NT2/D1 (cell line): Measurements from ENCODE around the gene NACA2.

Source experiments
- DNase-seq: peaks from one replicate; pipeline ENCODE4 v3.0.0-alpha.2; 2011; ENCODE audit warnings: low read depth, low spot score
- H3K27me3 ChIP-seq: 2 replicates; pipeline ENCODE4 v1.6.0; 2011; ENCODE audit warnings: mild to moderate bottlenecking; ENCODE audit not compliant: insufficient read length, insufficient read depth
- H3K36me3 ChIP-seq: 2 replicates; pipeline ENCODE4 v1.6.1; 2011; ENCODE audit warnings: mild to moderate bottlenecking, low read length, mixed read lengths; ENCODE audit not compliant: insufficient read depth, insufficient read length
- H3K4me1 ChIP-seq: 2 replicates; pipeline ENCODE4 v1.5.1; 2011; ENCODE audit not compliant: insufficient read depth, insufficient read length
- H3K4me3 ChIP-seq: 2 replicates; pipeline ENCODE4 v1.5.1; 2011; ENCODE audit warnings: low read depth; ENCODE audit not compliant: insufficient read length
- H3K9ac ChIP-seq: 2 replicates; pipeline ENCODE4 v1.6.0; 2011; ENCODE audit warnings: low read depth; ENCODE audit not compliant: insufficient read length
- H3K9me3 ChIP-seq: 2 replicates; pipeline ENCODE4 v1.5.1; 2011; ENCODE audit warnings: mild to moderate bottlenecking, low read length; ENCODE audit not compliant: insufficient read depth
- SUZ12 ChIP-seq: IDR thresholded peaks from 2 replicates; pipeline ENCODE4 v1.6.1; 2011; ENCODE audit not compliant: insufficient read length, insufficient read depth; ENCODE audit errors: extremely low read depth
- YY1 ChIP-seq: IDR thresholded peaks from 2 replicates; pipeline ENCODE4 v1.6.1; 2011; ENCODE audit not compliant: insufficient read length, insufficient read depth
- ZNF274 ChIP-seq: IDR thresholded peaks from 2 replicates; pipeline ENCODE4 v1.6.1; 2011; ENCODE audit warnings: mild to moderate bottlenecking, low read depth, low read length

Gene NACA2

DNA sequence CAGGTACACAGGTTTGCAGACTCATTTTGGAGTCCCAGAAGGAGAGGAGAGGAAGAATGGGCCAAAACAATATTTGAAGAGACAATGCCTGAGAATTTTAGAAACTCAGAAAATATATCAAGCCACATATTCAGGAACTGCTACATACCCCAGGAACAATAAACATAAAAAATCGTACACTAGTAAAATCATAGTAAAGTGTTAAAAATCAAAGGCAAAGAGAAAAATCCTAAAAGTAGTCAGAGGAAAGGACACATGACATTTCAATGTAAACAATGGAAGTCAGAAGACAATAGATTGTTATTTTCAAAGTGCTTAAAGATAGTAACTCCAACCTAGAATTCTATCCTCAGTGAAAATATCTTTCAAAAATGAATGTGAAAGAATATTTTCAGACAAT lies 28.5 kb upstream of the NACA2 start:
- TF ChIP-seq ZNF274 (no peak), SUZ12 (no peak), YY1 (no peak)
- no peaks in the 10 kb centered on the region for H3K27me3 ChIP-seq
- H3K4me3 ChIP-seq = no peak overlapping the region
- H3K4me1 ChIP-seq = peaks cover 2% of the 10 kb centered on the region
- H3K9me3 ChIP-seq = peaks cover 30% of the 10 kb centered on the region
- H3K9ac ChIP-seq = no peak overlapping the region
- DNase-seq = no peak
- no peaks in the 10 kb centered on the region for H3K36me3 ChIP-seq

GRCh38 chr17:61618950-61619349 lies 27.9 kb upstream of the NACA2 start:
- TF ChIP-seq YY1 (no peak), ZNF274 (no peak), SUZ12 (no peak)
- no peaks in the 10 kb centered on the region for H3K36me3 ChIP-seq
- DNase-seq = no peak
- H3K9me3 ChIP-seq = peaks cover 30% of the 10 kb centered on the region
- H3K4me3 ChIP-seq = no peak overlapping the region
- peaks cover 2% of the 10 kb centered on the region for H3K4me1 ChIP-seq
- H3K9ac ChIP-seq = no peak overlapping the region
- no peaks in the 10 kb centered on the region for H3K27me3 ChIP-seq

- H3K36me3 ChIP-seq = no peaks in the 10 kb centered on the region
- TF ChIP-seq ZNF274 (no peak), YY1 (no peak), SUZ12 (no peak)
- peaks cover 2% of the 10 kb centered on the region for H3K4me1 ChIP-seq
- no peaks in the 10 kb centered on the region for H3K27me3 ChIP-seq
- no peak overlapping the region for H3K9ac ChIP-seq
- DNase-seq = no peak
- H3K9me3 ChIP-seq = peaks cover 30% of the 10 kb centered on the region
- no peak overlapping the region for H3K4me3 ChIP-seq
Measured at GRCh38 chr17:61617330-61617729, 26.3 kb upstream of the NACA2 start.

DNA sequence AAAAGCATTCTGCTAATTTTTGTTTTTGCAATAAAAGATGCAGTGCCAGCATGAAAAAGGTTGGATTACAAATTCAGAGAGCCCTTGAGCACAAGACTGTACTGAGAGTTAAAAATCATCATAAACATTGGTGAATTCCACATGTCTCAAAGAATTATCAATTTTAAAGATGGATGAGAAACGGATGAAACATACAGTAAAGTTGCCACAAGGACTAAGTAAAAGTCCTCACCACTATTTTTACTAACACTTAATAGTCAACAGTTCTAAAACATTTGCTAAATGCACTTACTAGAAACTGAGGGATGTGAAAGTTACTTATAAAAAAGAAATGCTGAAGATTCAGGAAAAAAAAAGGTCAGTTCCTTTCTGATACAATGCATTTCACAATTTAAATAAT lies 25.8 kb upstream of the NACA2 start:
- TF ChIP-seq ZNF274 = no peak
- TF ChIP-seq SUZ12 = no peak
- no peak for TF ChIP-seq YY1
- no peaks in the 10 kb centered on the region for H3K27me3 ChIP-seq
- no peak overlapping the region for H3K9ac ChIP-seq
- peaks cover 2% of the 10 kb centered on the region for H3K4me1 ChIP-seq
- H3K4me3 ChIP-seq = no peak overlapping the region
- peaks cover 30% of the 10 kb centered on the region for H3K9me3 ChIP-seq
- no peaks in the 10 kb centered on the region for H3K36me3 ChIP-seq
- no peak for DNase-seq

GRCh38 chr17:61614219-61614618 lies 23.2 kb upstream of the NACA2 start:
- no peaks in the 10 kb centered on the region for H3K27me3 ChIP-seq
- TF ChIP-seq ZNF274 = no peak
- no peak for TF ChIP-seq YY1
- TF ChIP-seq SUZ12 = no peak
- no peaks in the 10 kb centered on the region for H3K36me3 ChIP-seq
- no peak for DNase-seq
- peaks cover 2% of the 10 kb centered on the region for H3K4me1 ChIP-seq
- H3K4me3 ChIP-seq = no peak overlapping the region
- H3K9me3 ChIP-seq = peaks cover 14% of the 10 kb centered on the region
- no peak overlapping the region for H3K9ac ChIP-seq

- Histone ChIP-seq H3K4me1 (peaks cover 2% of the 10 kb centered on the region), H3K27me3 (no peaks in the 10 kb centered on the region), H3K9ac (no peak overlapping the region), H3K36me3 (no peaks in the 10 kb centered on the region), H3K9me3 (no peaks in the 10 kb centered on the region), H3K4me3 (no peak overlapping the region)
- DNase-seq = no peak
- no peak for TF ChIP-seq YY1
- TF ChIP-seq SUZ12 = no peak
- no peak for TF ChIP-seq ZNF274
Measured at GRCh38 chr17:61611323-61611722, 20.3 kb upstream of the NACA2 start.

DNA sequence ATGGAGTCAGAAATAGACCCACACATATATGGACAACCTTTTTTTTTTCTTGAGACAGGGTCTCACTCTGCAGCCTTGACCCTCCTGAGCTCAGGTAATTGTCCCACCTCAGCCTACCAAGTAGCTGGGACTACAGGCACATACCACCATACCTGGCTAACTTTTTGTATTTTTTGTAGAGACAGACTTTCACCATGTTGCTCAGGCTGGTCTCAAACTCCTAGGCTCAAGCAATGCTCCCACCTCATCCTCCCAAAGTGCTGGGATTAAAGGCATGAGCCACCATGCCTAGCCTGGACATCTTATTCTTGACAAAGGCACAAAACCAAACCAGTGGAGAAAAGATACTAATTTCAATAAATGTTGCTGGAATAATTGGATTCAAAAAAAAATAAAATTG lies 14.7 kb upstream of the NACA2 start:
- TF ChIP-seq YY1 (no peak), SUZ12 (no peak), ZNF274 (no peak)
- no peaks in the 10 kb centered on the region for H3K4me1 ChIP-seq
- no peaks in the 10 kb centered on the region for H3K9me3 ChIP-seq
- no peak overlapping the region for H3K9ac ChIP-seq
- H3K27me3 ChIP-seq = no peaks in the 10 kb centered on the region
- H3K36me3 ChIP-seq = no peaks in the 10 kb centered on the region
- H3K4me3 ChIP-seq = no peak overlapping the region
- DNase-seq = no peak

- DNase-seq = no peak
- Histone ChIP-seq H3K4me1 (no peaks in the 10 kb centered on the region), H3K9me3 (no peaks in the 10 kb centered on the region), H3K27me3 (no peaks in the 10 kb centered on the region), H3K36me3 (no peaks in the 10 kb centered on the region), H3K9ac (no peak overlapping the region), H3K4me3 (no peak overlapping the region)
- TF ChIP-seq ZNF274 (no peak), SUZ12 (no peak), YY1 (no peak)
Measured at GRCh38 chr17:61601297-61601696, 10.3 kb upstream of the NACA2 start.
